Mammary epithelial cell (primary cell): ENCODE data around the gene PLAAT3.

Experiments used
- CTCF ChIP-seq, 2 donors: IDR thresholded peaks in 1 of 2; conservative IDR thresholded peaks in 1 of 2; 2 replicates each; pipeline ENCODE4 v1.5.1; 2011 to 2012; ENCODE audit warnings: inconsistent platforms in 2 of 2, low read length in 2 of 2, mild to moderate bottlenecking in 2 of 2, control low read depth in 1 of 2, low read depth in 1 of 2; ENCODE audit not compliant: insufficient read depth in 1 of 2; ENCODE audit errors: extremely low read depth in 1 of 2
- EZH2 ChIP-seq: IDR thresholded peaks from 2 replicates; pipeline ENCODE4 v1.6.1; 2012; ENCODE audit warnings: low read length, inconsistent platforms, borderline replicate concordance

GRCh38 chr11:63532117-63532516 is 82.1 kb downstream of the PLAAT3 start:
- TF ChIP-seq CTCF (conservative IDR thresholded peaks at IDR 0.05 in 1 of 2, IDR thresholded peaks at IDR 0.05 in 1 of 2; ENCODE audit: extremely low read depth in 1 of 2, insufficient read depth in 1 of 2, low read depth in 1 of 2, low read length in 2 of 2) (no peak), EZH2 (no peak)
